Regular cardiac myocyte (primary cell): ENCODE data around the gene NPFF. TPM values are rescaled to one million over a fixed set of nuclear protein-coding genes. Genes with fewer than 3 reads are reported as not detected.

ENCODE experiments used
- total RNA-seq: library from RNA; depleted of rRNA; stranded (reverse); fragments of >200 nt; gene quantifications from 2 replicates; pipeline ENCODE4 v1.2.3, GENCODE V29; 2014

NPFF gene, protein sequence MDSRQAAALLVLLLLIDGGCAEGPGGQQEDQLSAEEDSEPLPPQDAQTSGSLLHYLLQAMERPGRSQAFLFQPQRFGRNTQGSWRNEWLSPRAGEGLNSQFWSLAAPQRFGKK
- not detected in 2 replicates for total RNA-seq

DNA sequence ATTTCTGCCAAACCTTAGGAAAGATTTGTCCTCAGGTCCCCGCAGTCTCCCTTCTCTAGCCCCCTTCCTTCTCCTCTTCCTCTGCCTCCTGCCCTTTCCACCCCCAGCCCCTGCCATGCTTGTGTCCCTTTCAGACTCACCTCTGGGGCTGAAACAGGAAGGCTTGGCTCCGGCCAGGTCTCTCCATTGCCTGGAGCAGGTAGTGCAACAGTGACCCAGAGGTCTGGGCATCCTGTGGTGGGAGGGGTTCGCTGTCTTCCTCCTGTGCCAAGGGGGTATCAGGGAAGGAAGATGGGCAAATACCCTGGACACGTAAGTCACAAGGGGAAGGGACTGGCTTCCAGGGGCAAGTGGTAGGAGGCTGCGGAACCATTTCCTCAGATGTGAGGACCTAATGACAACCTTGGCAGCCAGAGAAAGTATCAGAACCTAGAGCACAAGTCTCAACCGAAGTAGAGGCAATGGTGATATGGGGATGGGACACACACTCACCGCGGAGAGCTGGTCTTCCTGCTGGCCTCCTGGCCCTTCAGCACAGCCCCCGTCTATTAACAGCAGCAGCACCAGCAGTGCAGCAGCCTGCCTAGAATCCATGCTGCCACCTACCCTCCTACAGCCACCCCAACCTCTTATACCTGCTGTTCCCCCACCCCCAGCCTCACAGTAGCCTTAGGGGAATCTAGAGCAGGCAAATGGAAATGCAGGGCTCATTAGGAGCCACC, at the start of gene NPFF:
TSS of gene NPFF (minus strand) at position 604 of the 722 bp plus-strand sequence. CDS start at position 594, 10 bp downstream.

DNA sequence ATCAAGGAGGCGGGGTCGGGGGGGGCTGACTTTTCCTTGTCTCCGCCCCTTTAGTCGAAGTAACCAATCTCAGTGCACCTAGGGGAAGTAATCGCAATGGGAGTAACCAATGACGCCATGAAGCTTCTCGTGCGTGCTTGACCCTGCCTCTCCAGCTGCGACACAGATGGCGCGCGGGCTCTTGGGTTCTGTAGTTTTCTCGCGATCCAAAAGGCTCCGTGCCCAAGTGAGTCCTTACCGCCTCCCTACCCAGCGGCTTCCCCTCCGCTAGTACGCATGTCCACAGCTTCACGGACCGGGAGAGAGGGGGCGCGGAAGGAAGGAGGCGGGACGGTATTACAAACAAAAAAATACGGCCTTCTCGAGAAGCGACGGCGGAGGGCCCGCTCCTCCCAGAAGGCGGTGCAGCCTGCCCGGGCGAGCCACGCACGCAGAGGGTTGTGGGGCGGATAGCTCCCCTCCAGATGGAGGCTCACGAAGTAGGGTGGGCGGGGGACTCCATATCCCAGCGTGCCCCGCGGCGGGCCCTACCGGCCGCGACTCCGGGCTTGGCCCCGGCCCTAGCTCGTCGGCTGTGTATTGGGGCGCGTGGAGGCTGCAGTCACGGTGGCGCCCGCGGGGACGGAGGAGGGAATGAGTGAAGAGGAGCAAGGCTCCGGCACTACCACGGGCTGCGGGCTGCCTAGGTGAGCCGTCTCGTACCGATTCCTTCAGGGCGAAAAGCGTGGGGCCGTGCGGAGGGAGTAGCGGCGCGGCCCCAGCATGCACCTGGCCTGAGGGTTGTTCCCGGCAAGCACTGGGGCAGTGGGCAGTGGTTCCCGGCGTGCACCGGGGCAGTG, 6.3 kb downstream of the NPFF start, which contains the start of gene TARBP2:
TSS of gene TARBP2 (plus strand) at position 508 of the 839 bp plus-strand sequence. CDS start at position 634, 126 bp downstream.

DNA sequence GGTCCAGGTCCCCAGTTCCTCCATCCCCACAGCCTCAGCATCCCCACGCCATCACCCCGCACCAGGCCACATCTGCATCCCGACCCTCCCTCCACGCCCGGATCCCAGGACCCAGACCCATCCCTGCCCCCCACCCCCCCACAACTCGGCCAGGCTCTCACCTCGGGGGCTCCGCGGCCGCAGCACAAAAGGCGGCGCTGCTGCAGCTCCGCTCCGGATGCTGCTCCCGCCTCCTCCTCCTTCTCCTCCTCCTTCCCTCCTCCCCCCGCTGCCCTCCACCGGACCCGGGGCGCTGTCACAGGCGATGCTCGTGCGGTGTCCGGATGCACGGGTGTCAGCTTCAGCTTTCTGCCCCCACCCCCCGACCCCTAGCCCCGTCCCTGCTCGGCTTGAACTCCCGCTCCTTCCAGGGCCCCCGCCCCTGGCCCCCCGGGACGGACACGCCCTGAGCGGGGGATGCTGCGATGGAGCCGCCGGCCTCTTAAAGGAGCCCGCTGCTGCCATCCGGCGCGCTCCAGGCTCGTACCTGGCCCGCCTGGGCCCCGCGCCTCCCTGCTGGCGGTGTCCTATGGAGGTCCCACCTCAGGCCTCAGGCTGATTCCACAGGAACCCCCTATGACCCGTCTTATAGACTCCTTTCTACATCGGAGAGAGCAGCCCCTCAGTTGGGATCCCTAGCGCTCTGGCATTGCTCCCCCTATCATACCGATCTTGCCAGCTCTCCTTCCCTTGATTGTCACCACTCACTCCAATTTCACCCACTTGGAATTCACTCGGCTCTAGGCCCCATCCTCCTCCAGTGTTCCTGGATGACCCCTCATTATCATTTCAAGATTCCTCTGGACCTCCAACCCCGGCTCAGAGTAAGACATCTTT, 7.8 kb downstream of the NPFF start, which contains the start of gene MAP3K12:
TSS of gene MAP3K12 (minus strand) at position 193 of the 876 bp plus-strand sequence. CDS start 12,067 bp downstream, outside the sequence.

Other genes with a start within 250 kb of the NPFF start
- 2.0 and 10.0 TPM in 2 replicates for gene ESPL1, start 239.2 kb downstream of the NPFF start, total RNA-seq
- gene PFDN5, start 211.9 kb downstream of the NPFF start, total RNA-seq, result 735 and 1,031 TPM in 2 replicates
- gene MYG1, start 207.8 kb downstream of the NPFF start, total RNA-seq, result 38.6 and 50.0 TPM in 2 replicates
- 33.4 and 40.9 TPM in 2 replicates for gene AAAS, start 185.9 kb downstream of the NPFF start, total RNA-seq
- not detected in 2 replicates for gene SP7, start 171.1 kb downstream of the NPFF start, total RNA-seq
- gene SP1, start 127.3 kb downstream of the NPFF start, total RNA-seq, result 18.3 and 27.8 TPM in 2 replicates
- under 0.01 TPM in 1 of 2 replicates, not detected in the other for gene AMHR2, start 83.6 kb downstream of the NPFF start, total RNA-seq
- 19.7 and 29.5 TPM in 2 replicates for gene PRR13, start 65.8 kb downstream of the NPFF start, total RNA-seq
- 172 and 193 TPM in 2 replicates for gene PCBP2, start 55.4 kb downstream of the NPFF start, total RNA-seq
- 20.1 and 29.6 TPM in 2 replicates for gene MAP3K12, start 8.0 kb downstream of the NPFF start, total RNA-seq
- gene TARBP2, start 6.2 kb downstream of the NPFF start, total RNA-seq, result 26.2 and 55.4 TPM in 2 replicates
- gene ATF7, start 118.9 kb upstream of the NPFF start, total RNA-seq, result 6.5 and 8.1 TPM in 2 replicates
- 100 and 118 TPM in 2 replicates for gene ATP5MC2, start 168.6 kb upstream of the NPFF start, total RNA-seq
- 45.4 and 142 TPM in 2 replicates for gene CALCOCO1, start 220.0 kb upstream of the NPFF start, total RNA-seq
- gene CISTR, start 244.5 kb upstream of the NPFF start, total RNA-seq, result not detected in 2 replicates